ENCODE results near the gene C2orf76.

- no peak for TF ChIP-seq CTCF (IDR thresholded peaks at IDR 0.05; ENCODE audit: insufficient read depth, low read length, poor library complexity, severe bottlenecking)
- TF ChIP-seq EZH2phosphoT487 (conservative IDR thresholded peaks at IDR 0.05; ENCODE audit: low read length), result no peak
Measured at GRCh38 chr2:119286661-119287060, 80.0 kb downstream of the C2orf76 start.

Measured in SU-DHL-6 (cell line).